Gastrocnemius medialis (tissue), 4 donors: ENCODE measurements around the gene ZMYM2. TPM values are rescaled to one million over a fixed set of nuclear protein-coding genes. Genes with fewer than 3 reads are reported as not detected.

Source experiments
- ATAC-seq, 2 donors: fragments of 150-250 bp; one replicate each; pipeline ENCODE4 v1.9.1; 2016
- DNase-seq, 2 donors: peaks; one replicate each; pipeline ENCODE4 v3.0.0-alpha.2; 2019
- H3K27ac ChIP-seq, 4 donors: fragments of 200-600 bp; sonication (generic); 1 replicate in 1 of 4; 2 replicates in 3 of 4; pipeline ENCODE4 v1.5.1; 2016 to 2018; ENCODE audit warnings: mild to moderate bottlenecking in 2 of 4, moderate library complexity in 1 of 4
- H3K27me3 ChIP-seq, 3 donors: fragments of 200-600 bp; sonication (generic) in 2 of 3; 1 replicate in 1 of 3; 2 replicates in 2 of 3; pipeline versions ENCODE4 v1.5.1 to v1.6.0; 2016 to 2019; ENCODE audit warnings: mild to moderate bottlenecking in 1 of 3, moderate library complexity in 1 of 3
- H3K36me3 ChIP-seq, 2 donors: fragments of 200-600 bp; sonication (generic) in 1 of 2; one replicate each; pipeline ENCODE4 v1.5.1; 2017 to 2018
- H3K4me1 ChIP-seq, 2 donors: fragments of 200-600 bp; sonication (generic) in 1 of 2; one replicate each; pipeline ENCODE4 v1.5.1; 2016 to 2017; ENCODE audit warnings: mild to moderate bottlenecking in 2 of 2
- H3K4me3 ChIP-seq, 4 donors: fragments of 200-600 bp; sonication (generic) in 3 of 4; 1 replicate in 1 of 4; 2 replicates in 3 of 4; pipeline ENCODE4 v1.5.1; 2016 to 2019; ENCODE audit warnings: mild to moderate bottlenecking in 2 of 4
- H3K9me3 ChIP-seq, 3 donors: fragments of 200-600 bp; sonication (generic) in 2 of 3; 1 replicate in 1 of 3; 2 replicates in 2 of 3; pipeline ENCODE4 v1.5.1; 2016 to 2019
- CTCF ChIP-seq, 5 experiments: fragments of 450-650 bp in 3 of 5; fragments of 200-600 bp in 2 of 5; sonication (generic) in 2 of 5; IDR thresholded peaks in 4 of 5; conservative IDR thresholded peaks in 1 of 5; 1 replicate in 4 of 5; 2 replicates in 1 of 5; pipeline ENCODE4 v1.5.1; 2016 to 2019; ENCODE audit warnings: antibody characterized with exemption in 5 of 5, mild to moderate bottlenecking in 3 of 5, moderate library complexity in 3 of 5
- POLR2A ChIP-seq, 2 donors: fragments of 450-650 bp; IDR thresholded peaks; one replicate each; pipeline ENCODE4 v1.6.1; 2017; ENCODE audit warnings: antibody characterized with exemption in 2 of 2, mild to moderate bottlenecking in 2 of 2, moderate library complexity in 2 of 2
- in situ Hi-C, 4 donors: fragments of 200-750 bp; cut with MboI; loops; one replicate each; pipeline versions ENCODE4 v1.15.0 to v1.8.0; 2017; ENCODE audit warnings: low sequenced_read_pairs in 4 of 4
- intact Hi-C: fragments of 100-400 bp; cut with DNase I; formaldehyde crosslinking; loops from one replicate; pipeline ENCODE4 v1.15.1; 2023; ENCODE audit warnings: low total_unique reads
- total RNA-seq, 4 donors: library from RNA; depleted of rRNA; stranded (reverse); fragments of >200 nt; gene quantifications; one replicate each; pipeline versions ENCODE4 v1.1.0 to v1.2.3, GENCODE V29; 2016

ZMYM2 gene
- total RNA-seq, 4 donors from 2014 or later, result 35.3 to 58.4 (median 47.1) TPM

GRCh38 chr13:20132052-20132634 lies 173.6 kb downstream of the ZMYM2 start:
- H3K4me1 ChIP-seq, result peaks cover 4% of the 10 kb centered on the region in 2 donors
- H3K36me3 ChIP-seq, result no peaks in the 10 kb centered on the region
- H3K27ac ChIP-seq, result no peak overlapping the region
- TF ChIP-seq CTCF (IDR thresholded peaks at IDR 0.05 in 4 of 5, conservative IDR thresholded peaks at IDR 0.05 in 1 of 5), result no peak
- no peak for TF ChIP-seq POLR2A (IDR thresholded peaks at IDR 0.05)
- no peaks in the 10 kb centered on the region for H3K9me3 ChIP-seq
- H3K4me3 ChIP-seq, result no peak overlapping the region
- DNase-seq, result no peak
- ATAC-seq, result no peak
- H3K27me3 ChIP-seq, result peaks cover 0 to 17% (median 0%) of the 10 kb centered on the region in 3 donors
- in situ Hi-C loops, result no loop called here
- intact Hi-C loops, result no loop called here

DNA sequence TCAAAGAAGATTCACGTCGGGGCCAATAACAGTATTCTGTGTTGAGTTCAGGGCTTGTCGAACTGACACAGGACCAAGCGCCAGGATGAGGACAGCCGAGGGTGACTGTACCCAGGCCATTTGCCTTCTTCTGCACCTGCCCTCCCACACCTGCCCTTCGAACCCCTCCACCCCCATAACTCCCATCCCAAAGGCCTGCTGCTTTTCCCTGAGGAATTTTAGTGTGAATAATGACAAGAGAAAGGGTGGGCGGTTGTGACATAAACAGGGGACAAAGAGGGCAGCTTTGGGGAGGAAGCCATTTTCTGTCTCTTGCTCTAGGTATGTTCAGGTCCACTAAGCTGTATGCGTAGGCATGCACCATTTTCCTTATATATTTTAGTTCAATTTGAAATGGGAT lies 176.2 kb downstream of the ZMYM2 start:
- intact Hi-C loops (no loop called here), in situ Hi-C loops (no loop called here)
- no peaks in the 10 kb centered on the region for H3K36me3 ChIP-seq
- no peaks in the 10 kb centered on the region for H3K9me3 ChIP-seq
- H3K4me1 ChIP-seq, result no peaks in the 10 kb centered on the region
- no peak for DNase-seq
- H3K4me3 ChIP-seq, result no peak overlapping the region
- TF ChIP-seq CTCF (IDR thresholded peaks at IDR 0.05 in 4 of 5, conservative IDR thresholded peaks at IDR 0.05 in 1 of 5), result no peak
- TF ChIP-seq POLR2A (IDR thresholded peaks at IDR 0.05), result no peak
- H3K27ac ChIP-seq, result no peak overlapping the region
- ATAC-seq, result no peak
- H3K27me3 ChIP-seq, result peaks cover 0 to 17% (median 0%) of the 10 kb centered on the region in 3 donors

GRCh38 chr13:20136781-20137703 lies 178.5 kb downstream of the ZMYM2 start:
- TF ChIP-seq POLR2A (IDR thresholded peaks at IDR 0.05), result no peak
- TF ChIP-seq CTCF (IDR thresholded peaks at IDR 0.05 in 4 of 5, conservative IDR thresholded peaks at IDR 0.05 in 1 of 5), result no peak
- ATAC-seq, result no peak

GRCh38 chr13:20137875-20138274 lies 179.3 kb downstream of the ZMYM2 start:
- TF ChIP-seq CTCF (IDR thresholded peaks at IDR 0.05 in 4 of 5, conservative IDR thresholded peaks at IDR 0.05 in 1 of 5) (no peak), POLR2A (IDR thresholded peaks at IDR 0.05) (no peak)
- Histone ChIP-seq H3K9me3 (no peaks in the 10 kb centered on the region), H3K36me3 (no peaks in the 10 kb centered on the region), H3K4me3 (no peak overlapping the region), H3K27me3 (peaks cover 2 to 17% (median 3%) of the 10 kb centered on the region in 3 donors), H3K27ac (no peak overlapping the region), H3K4me1 (peaks cover 13 to 17% of the 10 kb centered on the region in 2 donors)
- DNase-seq, result no peak
- ATAC-seq, result no peak
- in situ Hi-C loops (no loop called here), intact Hi-C loops (no loop called here)

More at GRCh38 chr13:20136781-20137703, 178.5 kb downstream of the ZMYM2 start:
- H3K27me3 ChIP-seq, result peaks cover 2 to 17% (median 2%) of the 10 kb centered on the region in 3 donors
- in situ Hi-C loops (no loop called here), intact Hi-C loops (no loop called here)
- H3K36me3 ChIP-seq, result no peaks in the 10 kb centered on the region
- no peaks in the 10 kb centered on the region for H3K9me3 ChIP-seq
- H3K27ac ChIP-seq, result no peak overlapping the region
- peaks cover 13 to 17% of the 10 kb centered on the region in 2 donors for H3K4me1 ChIP-seq
- peak overlapping the region in 1 of 4 donors; percentile 4 for H3K4me3 ChIP-seq
- DNase-seq, result no peak
